HG03457 (cell line): Measurements from ENCODE around the gene NUP98.
"Not testable (repeated sequence)": the region's sequence is repeated elsewhere in the genome, so short reads cannot be mapped to it uniquely, and the experiment has no call there.

Experiments used
- ATAC-seq: cut with Tn5 transposase; IDR thresholded peaks from one replicate; pipeline ENCODE4 v1.9.1; 2021; ENCODE audit warnings: moderate number of reproducible peaks; ENCODE audit not compliant: unreplicated experiment

The NUP98 gene

DNA sequence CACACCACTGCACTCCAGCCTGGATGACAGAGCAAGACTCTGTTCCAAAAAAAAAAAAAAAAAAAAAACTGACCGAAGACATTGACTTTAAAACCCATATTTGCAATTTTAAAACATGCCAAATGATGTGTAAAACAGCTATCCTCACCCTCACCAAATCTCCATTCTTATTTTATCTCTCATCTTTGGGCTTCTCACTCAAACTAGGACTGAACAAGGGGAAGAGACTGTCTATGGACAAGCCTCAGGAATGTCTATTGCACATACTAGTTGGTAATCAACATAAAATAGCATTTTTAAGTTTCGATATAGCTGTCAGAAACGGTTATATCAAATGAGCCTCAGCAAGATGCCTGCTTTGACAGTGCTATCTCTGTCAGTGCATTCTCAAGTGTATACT, 118.3 kb downstream of the NUP98 start:
- no peak for ATAC-seq

DNA sequence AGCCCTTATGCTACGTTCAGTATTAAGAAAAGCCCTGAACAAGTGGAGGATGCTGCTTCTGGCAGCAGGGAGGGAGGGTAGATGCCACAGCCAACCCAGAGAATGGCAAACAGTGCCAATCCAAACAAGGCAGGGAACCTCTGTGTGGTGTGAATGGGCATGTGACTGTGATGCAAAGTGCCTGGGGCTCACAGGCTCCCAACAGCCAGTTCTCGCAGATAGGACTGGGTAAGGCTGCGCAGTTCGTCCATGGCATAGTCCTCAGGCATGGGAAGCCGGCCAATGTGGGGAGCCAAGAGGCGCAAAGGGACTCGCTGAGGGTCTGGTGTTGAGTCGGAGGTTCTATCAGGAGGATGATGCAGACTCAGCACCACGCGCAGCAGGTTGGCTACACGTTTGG, 121.4 kb downstream of the NUP98 start:
- ATAC-seq, result no peak

DNA sequence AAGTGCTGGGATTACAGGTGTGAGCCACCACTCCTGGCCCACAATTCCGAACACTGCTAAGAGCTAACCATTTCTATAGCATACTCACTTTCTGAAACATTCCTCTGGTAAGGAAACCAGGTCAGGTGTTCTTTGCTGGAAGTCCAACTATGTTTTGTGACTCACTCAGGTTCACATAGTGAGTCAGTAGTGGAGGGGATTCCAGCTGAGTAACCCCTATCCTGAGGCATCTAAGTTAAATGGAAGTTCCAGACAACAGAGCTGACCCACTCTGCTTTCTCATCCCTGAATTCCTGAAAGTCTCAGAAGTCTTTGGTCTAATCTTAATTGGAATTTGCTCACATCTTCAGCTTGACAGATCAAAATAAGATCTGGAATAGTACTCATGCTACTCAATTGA, 123.2 kb downstream of the NUP98 start:
- no peak for ATAC-seq

DNA sequence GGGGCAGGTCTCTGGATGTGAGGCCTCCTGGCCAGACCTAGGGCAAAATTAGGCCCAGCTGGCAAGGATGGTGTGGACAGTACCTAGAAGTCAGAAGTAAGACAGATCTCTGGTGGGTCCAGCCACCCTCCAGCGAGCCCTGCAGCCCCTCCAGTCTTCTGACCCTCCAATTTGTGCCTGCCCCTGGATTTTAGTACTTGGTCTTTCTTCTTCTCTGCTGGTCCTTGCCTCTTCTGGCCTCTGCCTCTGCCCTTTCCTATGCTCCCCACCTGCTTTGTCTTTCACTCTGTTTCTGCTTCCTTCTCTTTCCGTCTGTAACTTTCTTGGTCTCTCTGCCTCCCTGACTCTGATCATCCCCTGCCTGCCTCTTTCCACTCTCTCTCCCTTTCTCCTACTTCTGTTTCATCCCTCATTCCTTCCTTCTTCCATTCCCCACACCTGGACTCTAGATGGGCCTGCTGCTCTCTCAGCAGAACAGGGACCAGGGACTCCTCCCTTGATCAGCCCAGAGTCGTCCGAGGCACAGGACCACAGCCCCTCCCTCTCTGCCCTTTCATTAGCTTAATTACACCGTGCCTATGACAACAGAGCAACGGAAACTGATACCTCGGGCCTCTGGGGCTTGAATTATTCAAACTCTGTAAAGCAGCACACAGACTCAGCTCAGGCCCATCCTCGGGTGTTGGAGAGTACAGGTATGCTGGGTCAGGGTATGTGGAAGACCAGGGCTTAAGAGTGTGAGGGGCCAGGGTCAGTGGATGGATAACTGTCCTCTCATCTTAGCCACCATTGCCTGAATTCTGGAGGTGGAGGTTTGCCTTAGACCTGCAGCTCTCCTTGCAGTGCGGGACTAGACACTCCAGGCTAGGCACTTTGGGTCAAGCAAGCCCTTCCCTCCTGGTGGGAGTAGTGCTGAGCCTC, 125.8 kb downstream of the NUP98 start, which contains the start of gene CHRNA10:
Gene CHRNA10 (minus strand): TSS at position 51 of the 921 bp plus-strand sequence. CDS start 72 bp downstream, outside the sequence.
- ATAC-seq, result no peak

DNA sequence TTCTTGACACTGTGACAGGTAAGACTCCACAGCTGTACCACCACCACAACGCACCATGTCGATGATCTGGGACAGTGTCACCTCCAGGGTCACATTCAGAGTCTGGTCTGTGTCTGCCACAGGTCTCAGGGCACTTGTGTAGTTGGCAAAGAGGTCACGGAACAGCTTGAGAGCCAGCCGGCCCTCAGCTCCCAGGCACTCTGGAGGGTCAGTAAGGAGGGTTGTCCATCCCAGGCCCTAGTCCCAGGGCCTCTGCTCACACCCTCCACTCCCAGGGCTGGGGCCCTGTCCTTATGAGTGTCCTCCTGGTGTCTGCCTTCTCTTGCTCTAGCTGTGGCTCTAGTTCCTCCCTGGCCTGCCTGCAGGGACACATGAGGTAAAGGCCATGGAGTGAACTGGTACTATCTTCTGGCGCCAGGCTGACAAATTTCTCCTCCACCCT, 127.6 kb downstream of the NUP98 start:
- no peak for ATAC-seq

DNA sequence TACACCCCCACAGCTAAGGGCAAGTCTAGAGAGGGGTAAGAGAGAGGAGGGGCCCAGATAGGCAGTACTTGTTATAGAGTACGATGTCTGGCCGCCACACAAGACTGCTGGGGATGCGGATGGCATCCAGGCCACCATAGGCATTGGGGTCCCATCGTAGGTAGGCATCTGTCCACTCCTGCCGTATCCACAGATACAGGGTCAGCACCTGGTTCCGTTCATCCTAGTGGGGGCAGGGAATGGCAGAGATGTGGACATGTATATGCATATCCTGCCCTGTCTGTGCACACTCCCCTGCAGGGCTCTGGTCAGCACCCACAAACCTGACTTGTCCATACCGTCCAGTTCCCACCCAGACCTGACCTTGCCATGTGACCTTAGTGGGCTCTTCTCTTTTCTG, 128.2 kb downstream of the NUP98 start:
- ATAC-seq, result no peak

DNA sequence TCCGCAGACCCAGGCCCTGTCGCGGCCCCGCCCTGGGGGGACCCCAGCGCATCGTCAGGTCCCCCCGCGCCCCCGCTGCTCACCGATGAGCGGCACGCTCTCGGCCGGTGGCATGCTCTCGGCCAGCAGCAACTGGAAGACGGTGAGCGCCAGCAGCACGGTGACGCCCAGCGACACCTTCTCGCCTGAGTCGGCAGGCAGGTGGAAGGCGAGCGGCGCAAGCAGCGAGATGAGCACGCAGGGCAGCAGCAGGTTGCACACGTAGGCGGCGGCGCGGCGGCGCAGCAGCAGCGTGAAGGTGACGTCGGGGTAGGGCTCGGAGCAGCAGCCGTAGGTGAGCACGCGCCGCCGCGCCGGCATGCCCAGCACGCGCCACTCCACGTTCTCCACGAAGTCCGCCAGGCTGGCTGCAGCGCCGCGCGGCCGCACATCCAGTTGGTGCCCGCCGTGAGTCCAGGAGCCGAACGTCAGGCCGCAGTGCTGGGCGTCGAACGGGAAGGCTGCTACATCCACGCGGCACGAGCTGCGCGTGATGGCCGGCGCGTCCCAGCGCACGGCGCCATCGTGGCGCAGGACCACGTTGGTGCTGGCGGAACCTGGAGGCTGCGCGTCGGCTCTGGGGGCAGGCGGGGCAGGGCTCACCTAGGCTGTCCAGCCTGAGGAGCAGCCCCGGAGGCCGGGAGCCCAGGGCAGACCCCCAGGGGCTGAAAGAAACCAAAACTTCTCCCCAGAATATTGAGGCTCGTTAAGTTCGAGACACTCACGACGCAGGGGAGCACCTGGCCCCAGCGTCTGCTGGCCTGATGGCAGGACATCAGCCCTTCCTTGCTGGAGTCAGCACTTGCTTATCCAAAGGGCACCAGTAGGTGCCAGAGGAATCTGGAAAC, 130.0 kb downstream of the NUP98 start:
- ATAC-seq, result no peak

DNA sequence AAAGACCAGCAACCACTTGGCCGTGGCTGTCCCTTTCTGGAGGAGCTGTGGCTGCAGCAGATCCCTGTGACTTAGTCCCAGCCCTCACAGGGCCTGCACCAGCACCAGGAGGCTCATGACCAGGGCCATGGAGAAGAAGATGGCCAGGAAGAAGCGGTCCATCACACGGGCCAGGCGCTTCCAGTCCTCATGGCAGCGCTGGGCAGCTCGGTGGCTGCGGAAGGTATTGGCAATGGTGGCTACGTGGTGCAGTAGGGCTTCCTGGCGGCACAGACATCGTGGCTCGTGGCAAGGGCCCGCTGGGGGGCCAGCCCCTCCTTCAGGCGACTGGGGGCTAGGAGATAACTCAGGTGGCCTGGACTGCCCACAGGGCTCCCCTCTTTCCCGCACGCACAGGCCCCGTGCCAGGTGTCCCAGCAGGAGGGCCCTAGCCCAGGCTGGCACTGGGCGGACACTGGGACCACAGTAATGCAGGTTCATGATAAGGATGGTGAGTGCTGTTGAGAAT, 131.3 kb downstream of the NUP98 start:
- no peak for ATAC-seq

DNA sequence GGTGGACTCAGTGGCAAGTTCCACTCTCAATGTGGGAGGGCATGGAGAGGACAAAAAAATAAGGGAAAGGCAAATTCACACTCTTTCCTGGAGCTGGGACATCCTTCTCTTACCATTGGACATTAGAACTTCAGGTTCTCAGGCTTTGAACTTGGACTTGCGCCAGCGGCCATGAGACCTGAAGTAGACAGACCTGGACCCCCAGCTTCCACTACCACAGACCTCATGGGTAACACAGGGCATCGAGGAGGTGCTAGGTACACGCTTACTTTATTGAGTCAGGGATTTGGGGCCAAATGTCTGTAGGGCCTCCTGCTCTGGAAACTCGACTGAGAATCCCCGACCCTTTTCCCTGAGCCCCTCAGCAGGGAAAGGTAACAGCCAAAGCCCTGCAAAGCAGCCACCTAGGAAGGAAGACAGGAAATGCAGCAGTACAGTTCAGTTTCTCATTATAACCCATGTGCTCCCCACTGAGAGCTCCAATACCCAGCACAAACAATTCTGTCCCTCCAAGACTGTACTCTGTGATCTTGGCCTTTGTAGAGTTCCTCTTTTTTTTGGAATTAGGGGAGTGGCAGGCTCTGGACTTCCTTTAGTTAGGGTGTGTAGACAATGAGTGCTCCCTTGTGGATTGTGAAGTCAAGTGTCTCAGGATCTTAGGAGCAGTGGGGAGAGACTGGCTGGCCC, 131.9 kb downstream of the NUP98 start:
- ATAC-seq, result no peak

DNA sequence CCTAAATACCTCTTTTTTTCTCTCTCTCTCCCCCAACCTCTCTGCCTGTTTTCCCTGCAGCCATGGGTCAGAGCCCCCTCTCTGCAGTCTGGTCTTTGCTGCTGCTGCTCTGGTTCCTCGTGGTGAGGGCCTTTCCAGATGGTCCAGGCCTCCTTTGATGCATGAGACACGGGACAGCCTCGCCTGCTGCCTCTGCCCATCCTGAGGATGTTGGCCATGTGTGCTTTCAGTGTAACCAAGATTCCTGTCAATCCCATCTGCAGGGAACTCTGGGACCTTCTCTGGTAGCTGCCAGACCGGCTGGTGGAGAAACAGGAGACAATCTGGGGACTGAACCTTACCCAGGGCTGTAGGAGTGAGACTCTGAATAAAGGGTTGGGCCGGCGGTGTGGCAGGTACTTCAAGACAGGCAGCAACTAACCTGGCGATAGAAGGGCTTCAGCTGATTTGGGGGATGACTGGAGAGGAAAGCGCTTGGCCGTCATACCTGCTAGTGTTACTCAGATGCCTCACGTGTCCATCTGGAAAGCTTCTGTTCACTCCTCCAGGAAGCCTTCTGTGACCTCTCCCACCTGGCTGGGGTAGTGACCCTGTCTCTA, 133.2 kb downstream of the NUP98 start:
- ATAC-seq, result no peak

DNA sequence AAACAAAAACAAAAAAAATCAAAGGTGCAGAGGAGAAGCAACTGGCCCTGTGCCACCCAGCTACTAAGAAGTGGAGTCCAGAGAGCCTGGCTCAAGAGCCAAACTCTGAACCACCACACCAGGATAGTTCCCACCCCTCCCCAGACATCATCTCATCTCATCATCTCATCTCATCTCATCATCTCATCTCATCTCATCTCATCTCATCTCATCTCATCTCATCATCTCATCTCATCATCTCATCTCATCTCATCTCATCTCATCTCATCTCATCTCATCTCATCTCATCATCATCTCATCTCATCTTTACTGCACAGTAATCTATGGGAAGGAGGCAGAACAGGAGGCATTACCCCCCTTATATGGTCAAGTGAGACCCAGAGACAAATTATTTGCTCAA, 134.5 kb downstream of the NUP98 start:
- ATAC-seq, result no peak

DNA sequence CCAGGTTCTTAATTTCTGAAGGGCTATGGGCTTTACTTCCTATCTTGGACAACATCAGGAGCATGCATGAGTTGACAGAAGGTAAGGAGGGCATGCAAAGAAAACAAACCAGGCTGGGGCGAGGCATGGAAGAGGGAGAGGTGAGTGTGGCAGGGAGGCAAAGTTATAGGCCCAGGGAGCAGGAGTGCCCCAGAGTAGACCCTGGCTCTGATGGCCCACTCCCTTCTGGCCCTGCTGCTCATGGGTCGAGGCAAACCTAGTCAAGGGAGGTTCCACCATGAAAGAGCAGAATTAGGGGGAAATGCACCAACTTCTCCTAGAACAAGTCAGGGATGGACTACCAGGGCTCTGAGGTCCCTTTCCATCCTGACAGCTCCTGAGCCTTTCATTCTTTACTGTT, 136.4 kb downstream of the NUP98 start:
- no peak for ATAC-seq

DNA sequence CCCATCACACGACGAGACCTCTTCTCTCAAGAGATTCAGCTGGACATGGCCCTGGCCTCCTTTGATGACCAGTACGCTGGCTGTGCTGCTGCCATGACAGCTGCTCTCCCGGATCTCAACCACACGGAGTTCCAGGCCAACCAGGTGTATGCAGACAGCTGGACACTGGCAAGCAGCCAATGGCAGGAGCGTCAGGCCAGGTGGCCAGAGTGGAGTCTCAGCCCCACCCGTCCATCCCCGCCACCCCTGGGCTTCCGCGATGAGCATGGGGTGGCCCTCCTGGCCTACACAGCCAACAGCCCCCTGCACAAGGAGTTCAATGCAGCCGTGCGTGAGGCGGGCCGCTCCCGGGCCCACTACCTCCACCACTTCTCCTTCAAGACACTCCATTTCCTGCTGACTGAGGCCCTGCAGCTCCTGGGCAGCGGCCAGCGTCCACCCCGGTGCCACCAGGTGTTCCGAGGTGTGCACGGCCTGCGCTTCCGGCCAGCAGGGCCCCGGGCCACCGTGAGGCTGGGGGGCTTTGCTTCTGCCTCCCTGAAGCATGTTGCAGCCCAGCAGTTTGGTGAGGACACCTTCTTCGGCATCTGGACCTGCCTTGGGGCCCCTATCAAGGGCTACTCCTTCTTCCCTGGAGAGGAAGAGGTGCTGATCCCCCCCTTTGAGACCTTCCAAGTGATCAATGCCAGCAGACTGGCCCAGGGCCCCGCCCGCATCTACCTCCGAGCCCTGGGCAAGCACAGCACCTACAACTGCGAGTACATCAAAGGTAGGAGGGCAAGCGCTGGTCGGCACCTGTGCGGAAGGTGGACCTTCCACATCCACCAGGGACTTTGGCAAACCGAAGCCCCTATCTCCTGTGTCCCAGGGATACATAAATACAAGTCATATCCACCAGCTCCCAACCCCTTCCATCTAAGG, 137.5 kb downstream of the NUP98 start:
- ATAC-seq, result no peak

DNA sequence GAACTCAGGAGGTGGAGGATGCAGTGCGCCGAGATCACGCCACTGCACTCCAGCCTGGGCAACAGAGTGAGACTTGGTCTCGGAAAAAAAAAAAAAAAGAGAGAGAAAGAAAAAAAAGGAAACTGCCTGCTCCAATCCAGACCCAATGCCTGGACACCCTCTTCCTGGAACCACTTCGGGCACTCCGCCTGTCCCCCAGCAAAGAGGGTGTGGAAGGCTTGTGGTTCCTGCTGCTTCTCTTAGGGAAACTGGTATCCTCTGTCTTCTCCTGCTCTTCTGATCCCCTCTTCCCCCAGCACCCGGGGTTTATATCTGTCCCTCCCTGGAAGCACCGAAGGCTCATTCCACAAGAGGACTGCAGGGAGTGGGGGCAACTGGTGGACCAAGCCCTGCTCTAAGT, 139.1 kb downstream of the NUP98 start:
- no peak for ATAC-seq

DNA sequence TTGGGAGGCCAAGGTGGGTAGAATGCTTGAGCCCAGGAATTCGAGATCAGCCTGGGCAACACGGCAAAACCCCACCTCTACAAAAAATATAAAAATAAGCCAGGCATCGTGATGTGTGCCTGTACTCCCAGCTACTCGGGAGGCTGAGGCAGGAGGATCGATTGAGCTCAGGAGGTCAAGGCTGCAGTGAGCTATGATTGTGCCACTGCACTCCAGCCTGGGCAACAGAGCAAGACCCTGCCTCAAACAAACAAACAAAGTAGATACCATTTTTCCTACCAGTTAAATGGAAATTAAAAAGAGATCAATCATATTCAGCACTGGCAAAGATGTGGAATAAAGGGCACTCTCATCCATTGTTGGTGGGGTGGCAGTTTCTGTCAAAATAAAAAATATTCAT, 140.0 kb downstream of the NUP98 start:
- not testable (repeated sequence) for ATAC-seq

DNA sequence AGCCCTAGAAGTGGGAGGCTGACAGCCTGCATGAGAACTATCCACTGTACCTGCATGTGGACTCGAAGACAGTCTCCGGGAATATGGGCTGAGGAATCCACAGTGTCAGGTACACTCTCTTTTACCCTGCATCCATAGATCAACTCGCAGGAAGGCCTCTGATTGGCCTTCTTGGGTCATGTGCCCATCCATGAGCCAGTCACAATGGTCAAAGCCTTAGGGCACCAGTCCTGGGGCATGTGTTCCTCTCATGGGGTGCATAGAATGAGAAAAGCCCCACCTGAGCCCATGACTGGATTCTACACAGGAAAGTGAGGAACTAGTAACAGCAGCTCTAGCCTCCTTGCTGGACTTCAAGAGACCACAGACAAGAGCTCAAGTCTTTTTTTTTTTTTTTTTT, 141.8 kb downstream of the NUP98 start:
- ATAC-seq, result no peak

DNA sequence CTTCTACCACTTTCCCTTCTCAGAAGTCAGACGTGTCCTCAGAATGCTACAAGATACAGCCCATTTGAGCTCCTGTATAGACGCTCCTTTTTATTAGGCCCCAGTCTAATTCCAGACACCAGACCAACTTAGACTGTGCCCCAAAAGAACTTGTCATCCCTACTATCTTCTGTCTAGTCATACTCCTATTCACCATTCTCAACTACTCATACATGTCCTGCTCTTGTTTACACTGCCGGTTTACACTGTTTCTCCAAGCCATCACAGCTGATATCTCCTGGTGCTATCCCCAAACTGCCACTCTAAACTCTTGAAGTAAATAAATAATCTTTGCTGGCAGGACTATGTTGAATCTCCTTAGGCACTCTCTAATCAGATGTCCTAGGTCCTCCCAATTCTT, 144.8 kb downstream of the NUP98 start:
- not testable (repeated sequence) for ATAC-seq

DNA sequence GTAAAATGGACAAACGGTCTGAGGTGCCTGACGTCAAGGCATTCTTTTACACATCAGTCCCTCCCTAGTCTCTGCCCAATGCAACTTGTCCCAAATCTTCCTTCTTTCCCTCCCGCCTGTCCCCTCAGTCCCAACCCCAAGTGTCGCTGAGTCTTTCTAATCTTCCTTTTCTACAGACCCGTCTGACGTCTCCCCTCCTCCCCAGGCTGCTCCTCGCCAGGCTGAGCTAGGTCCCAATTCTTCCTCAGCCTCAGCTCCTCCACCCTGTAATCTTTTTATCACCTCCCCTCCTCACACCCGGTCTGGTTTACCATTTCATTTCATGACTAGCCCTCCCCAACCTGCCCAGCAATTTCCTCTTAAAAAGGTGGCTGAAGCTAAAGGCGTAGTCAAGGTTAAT, 148.0 kb downstream of the NUP98 start:
- not testable (repeated sequence) for ATAC-seq

DNA sequence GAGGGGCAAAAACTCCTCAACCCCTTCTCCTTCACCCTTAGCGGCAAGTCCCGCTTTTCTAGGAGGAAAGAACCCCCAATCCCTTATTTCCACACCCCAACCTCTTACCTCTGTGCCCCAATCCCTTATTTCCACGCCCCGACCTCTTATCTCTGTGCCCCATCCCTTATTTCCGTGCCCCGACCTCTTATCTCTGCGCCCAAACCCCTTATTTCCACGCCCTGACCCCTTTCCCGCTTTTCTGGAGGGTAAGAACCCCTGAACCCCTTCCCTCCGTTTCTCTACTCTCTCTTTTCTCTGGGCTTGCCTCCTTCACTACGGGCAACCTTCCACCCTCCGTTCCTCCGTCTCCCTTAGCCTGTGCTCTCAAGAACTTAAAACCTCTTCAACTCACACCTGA, 148.5 kb downstream of the NUP98 start:
- not testable (repeated sequence) for ATAC-seq
